HS-5 (cell line): ENCODE data around the gene KNSTRN.

ENCODE experiments used
- DNase-seq: peaks from one replicate; pipeline ENCODE4 v3.0.0-alpha.2; 2012; ENCODE audit warnings: low read depth

Gene KNSTRN

GRCh38 chr15:40345867-40346578 is 36.5 kb upstream of the KNSTRN start:
- no peak for DNase-seq

- no peak for DNase-seq
These were observed 35.7 kb upstream of the KNSTRN start for GRCh38 chr15:40346579-40347558.

- DNase-seq = no peak
These were observed 34.7 kb upstream of the KNSTRN start for GRCh38 chr15:40347559-40348473.

GRCh38 chr15:40348474-40348870 is 34.0 kb upstream of the KNSTRN start:
- DNase-seq = no peak

GRCh38 chr15:40349163-40349562 is 33.4 kb upstream of the KNSTRN start:
- no peak for DNase-seq

- DNase-seq = no peak
These were observed 30.1 kb upstream of the KNSTRN start for GRCh38 chr15:40352281-40352901.

GRCh38 chr15:40353697-40354096 is 28.8 kb upstream of the KNSTRN start:
- no peak for DNase-seq

- DNase-seq = no peak
These were observed 27.9 kb upstream of the KNSTRN start for GRCh38 chr15:40354408-40355171.

- no peak for DNase-seq
These were observed 26.4 kb upstream of the KNSTRN start for GRCh38 chr15:40355976-40356585.

GRCh38 chr15:40357246-40357645 is 25.3 kb upstream of the KNSTRN start:
- no peak for DNase-seq

GRCh38 chr15:40357723-40358470 is 24.6 kb upstream of the KNSTRN start, which contains the start of gene DISP2:
TSS of gene DISP2 (plus strand) at chr15:40358219. CDS start at chr15:40358322, 103 bp downstream.
- no peak for DNase-seq

- DNase-seq = no peak
These were observed 23.8 kb upstream of the KNSTRN start for GRCh38 chr15:40358471-40359353.

- DNase-seq = no peak
These were observed 22.5 kb upstream of the KNSTRN start for GRCh38 chr15:40360015-40360414.

- DNase-seq = no peak
These were observed 20.9 kb upstream of the KNSTRN start for GRCh38 chr15:40361640-40362039.

GRCh38 chr15:40363611-40364010 is 18.9 kb upstream of the KNSTRN start:
- DNase-seq = no peak

GRCh38 chr15:40364251-40364650 is 18.3 kb upstream of the KNSTRN start:
- DNase-seq = no peak

GRCh38 chr15:40365016-40365415 is 17.5 kb upstream of the KNSTRN start:
- no peak for DNase-seq

- DNase-seq = no peak
These were observed 16.7 kb upstream of the KNSTRN start for GRCh38 chr15:40365624-40366456.
